KOPT-K1 (cell line): ENCODE data around the gene SELENOO.

ENCODE experiments used
- H3K27ac ChIP-seq: fragments of 200-600 bp; sonication (generic); 2 replicates; pipeline ENCODE4 v1.5.1; 2016; ENCODE audit warnings: antibody characterized with exemption, mild to moderate bottlenecking, low read depth, low read length; ENCODE audit not compliant: poor library complexity, severe bottlenecking
- H3K36me3 ChIP-seq: fragments of 200-600 bp; sonication (generic); 2 replicates; pipeline ENCODE4 v1.5.1; 2017; ENCODE audit warnings: antibody characterized with exemption, mild to moderate bottlenecking, low read length, moderate library complexity; ENCODE audit not compliant: insufficient read depth
- H3K9me3 ChIP-seq: fragments of 200-600 bp; sonication (generic); 2 replicates; pipeline ENCODE4 v1.5.1; 2017; ENCODE audit warnings: antibody characterized with exemption, low read length, mild to moderate bottlenecking; ENCODE audit not compliant: insufficient read depth, poor library complexity, severe bottlenecking

The SELENOO gene

GRCh38 chr22:50178871-50179869 is 21.6 kb upstream of the SELENOO start:
- Histone ChIP-seq H3K9me3 (no peaks in the 10 kb centered on the region), H3K36me3 (no peaks in the 10 kb centered on the region), H3K27ac (no peak overlapping the region)

- H3K27ac ChIP-seq = no peak overlapping the region
- no peaks in the 10 kb centered on the region for H3K9me3 ChIP-seq
- H3K36me3 ChIP-seq = no peaks in the 10 kb centered on the region
These were observed 20.7 kb upstream of the SELENOO start for GRCh38 chr22:50179937-50180726.

- no peak overlapping the region for H3K27ac ChIP-seq
- no peaks in the 10 kb centered on the region for H3K36me3 ChIP-seq
- H3K9me3 ChIP-seq = no peaks in the 10 kb centered on the region
These were observed 19.9 kb upstream of the SELENOO start for GRCh38 chr22:50180727-50181521.

GRCh38 chr22:50182176-50183081 is 18.4 kb upstream of the SELENOO start:
- Histone ChIP-seq H3K9me3 (no peaks in the 10 kb centered on the region), H3K36me3 (no peaks in the 10 kb centered on the region), H3K27ac (no peak overlapping the region)

GRCh38 chr22:50183141-50183971 is 17.5 kb upstream of the SELENOO start:
- Histone ChIP-seq H3K9me3 (no peaks in the 10 kb centered on the region), H3K27ac (no peak overlapping the region)

GRCh38 chr22:50184004-50184901 is 16.6 kb upstream of the SELENOO start:
- no peaks in the 10 kb centered on the region for H3K9me3 ChIP-seq
- H3K36me3 ChIP-seq = peaks cover 7% of the 10 kb centered on the region; the same call in 1 of the 2 replicates
- no peak overlapping the region for H3K27ac ChIP-seq

More at GRCh38 chr22:50183141-50183971, 17.5 kb upstream of the SELENOO start:
- peaks cover 2% of the 10 kb centered on the region; the same call in 1 of the 2 replicates for H3K36me3 ChIP-seq

- peaks cover 7% of the 10 kb centered on the region; the same call in 1 of the 2 replicates for H3K36me3 ChIP-seq
- peak overlapping the region; percentile 49 for H3K27ac ChIP-seq
- H3K9me3 ChIP-seq = no peaks in the 10 kb centered on the region
These were observed 15.9 kb upstream of the SELENOO start for GRCh38 chr22:50184902-50185374.

GRCh38 chr22:50185375-50186087 is 15.3 kb upstream of the SELENOO start, which contains the start of gene TRABD:
TRABD (plus strand) TSS chr22:50185913; CDS start chr22:50193061, 7,148 bp downstream.
- H3K36me3 ChIP-seq = peaks cover 7% of the 10 kb centered on the region; the same call in 1 of the 2 replicates
- no peaks in the 10 kb centered on the region for H3K9me3 ChIP-seq
- peak within 1 kb of the TSS; percentile 70 for H3K27ac ChIP-seq

- no peaks in the 10 kb centered on the region for H3K9me3 ChIP-seq
- peaks cover 7% of the 10 kb centered on the region; the same call in 1 of the 2 replicates for H3K36me3 ChIP-seq
- peak overlapping the region; percentile 70 for H3K27ac ChIP-seq
These were observed 14.6 kb upstream of the SELENOO start for GRCh38 chr22:50186181-50186714.

- peak overlapping the region; percentile 70 for H3K27ac ChIP-seq
- peaks cover 7% of the 10 kb centered on the region; the same call in 1 of the 2 replicates for H3K36me3 ChIP-seq
- no peaks in the 10 kb centered on the region for H3K9me3 ChIP-seq
These were observed 13.9 kb upstream of the SELENOO start for GRCh38 chr22:50186761-50187523.

GRCh38 chr22:50188356-50188755 is 12.5 kb upstream of the SELENOO start:
- no peaks in the 10 kb centered on the region for H3K9me3 ChIP-seq
- H3K36me3 ChIP-seq = peaks cover 14% of the 10 kb centered on the region
- H3K27ac ChIP-seq = peak overlapping the region; percentile 98
